WTC11 (cell line): ENCODE data around the gene TMC5. TPM values are rescaled to one million over a fixed set of nuclear protein-coding genes. Genes with fewer than 3 reads are reported as not detected.
"Not testable (repeated sequence)": the region's sequence is repeated elsewhere in the genome, so short reads cannot be mapped to it uniquely, and the experiment has no call there.

Source experiments
- ATAC-seq: fragments of 200-7000 bp; cut with Tn5 transposase; 2 replicates; pipeline ENCODE4 v1.10.0; 2021; ENCODE audit warnings: mild to moderate bottlenecking, moderate library complexity
- CTCF ChIA-PET: fragments of 300-600 bp; sonication (Branson Sonifier 250); formaldehyde crosslinking; loops from one replicate; lab custom pipeline; 2021; ENCODE audit warnings: antibody characterized with exemption; lab: Charles Lee
- POLR2A ChIA-PET: fragments of 350-600 bp; sonication (Branson Sonifier 250); formaldehyde crosslinking; loops from one replicate; lab custom pipeline; 2021; ENCODE audit warnings: antibody characterized with exemption; lab: Charles Lee
- DNase-seq: peaks from one replicate; pipeline ENCODE4 v3.0.0; 2021; ENCODE audit warnings: low spot score
- H3K27ac Mint-ChIP-seq: 2 replicates; pipeline ENCODE4 v1.8.0; 2021; ENCODE audit warnings: mixed read lengths
- H3K27me3 Mint-ChIP-seq: 2 replicates; pipeline ENCODE4 v1.8.0; 2021; ENCODE audit warnings: low read depth, mild to moderate bottlenecking, moderate library complexity, mixed read lengths
- H3K36me3 Mint-ChIP-seq: 2 replicates; pipeline ENCODE4 v1.8.0; 2021; ENCODE audit warnings: mixed read lengths
- H3K4me1 Mint-ChIP-seq: 2 replicates; pipeline ENCODE4 v1.8.0; 2022; ENCODE audit warnings: mixed read lengths
- H3K4me3 Mint-ChIP-seq: 2 replicates; pipeline ENCODE4 v1.8.0; 2021; ENCODE audit warnings: mild to moderate bottlenecking, moderate library complexity, mixed read lengths
- H3K9me3 Mint-ChIP-seq: 2 replicates; pipeline ENCODE4 v1.8.0; 2021; ENCODE audit warnings: mixed read lengths
- ARID4B ChIP-seq: sonication (generic); formaldehyde crosslinking; IDR thresholded peaks from 2 replicates; pipeline ENCODE4 v1.8.0; 2023; ENCODE audit warnings: missing genetic modification reagents, mild to moderate bottlenecking, borderline replicate concordance
- CTCF ChIP-seq: fragments of 200-600 bp; IDR thresholded peaks from 2 replicates; pipeline ENCODE4 v1.8.0; 2022; ENCODE audit warnings: antibody characterized with exemption
- FOXK1 ChIP-seq: sonication (generic); formaldehyde crosslinking; IDR thresholded peaks from 2 replicates; pipeline ENCODE4 v1.8.0; 2022; ENCODE audit warnings: mild to moderate bottlenecking, moderate library complexity, missing genetic modification reagents
- GTF2I ChIP-seq: fragments of 250-450 bp; sonication (Bioruptor Pico); conservative IDR thresholded peaks from 2 replicates; pipeline ENCODE4 v1.4.0; 2021; ENCODE audit warnings: mild to moderate bottlenecking
- HMGA2 ChIP-seq: fragments of 250-450 bp; sonication (Bioruptor Pico); IDR thresholded peaks from 2 replicates; pipeline ENCODE4 v1.4.0; 2021; ENCODE audit warnings: mild to moderate bottlenecking, moderate library complexity
- NFYB ChIP-seq: sonication (generic); formaldehyde crosslinking; conservative IDR thresholded peaks from 2 replicates; pipeline ENCODE4 v1.8.0; 2022; ENCODE audit warnings: low read depth, missing genetic modification reagents
- NR1H2 ChIP-seq: sonication (generic); formaldehyde crosslinking; IDR thresholded peaks from 2 replicates; pipeline ENCODE4 v1.9.0; 2021; ENCODE audit warnings: mild to moderate bottlenecking, moderate library complexity, missing genetic modification reagents
- STAT6 ChIP-seq: sonication (generic); formaldehyde crosslinking; conservative IDR thresholded peaks from 2 replicates; pipeline ENCODE4 v1.8.1; 2023; ENCODE audit warnings: mild to moderate bottlenecking, low read depth, missing genetic modification reagents, moderate library complexity
- USF1 ChIP-seq: sonication (generic); formaldehyde crosslinking; IDR thresholded peaks from 2 replicates; pipeline ENCODE4 v1.8.0; 2022; ENCODE audit warnings: mild to moderate bottlenecking, missing genetic modification reagents
- USF2 ChIP-seq: sonication (generic); formaldehyde crosslinking; IDR thresholded peaks from 2 replicates; pipeline ENCODE4 v1.8.1; 2023; ENCODE audit warnings: mild to moderate bottlenecking, missing genetic modification reagents, moderate library complexity
- ZNF219 ChIP-seq: sonication (generic); formaldehyde crosslinking; IDR thresholded peaks from 2 replicates; pipeline ENCODE4 v1.8.0; 2023; ENCODE audit warnings: missing genetic modification reagents, mild to moderate bottlenecking, borderline replicate concordance
- total RNA-seq: library from RNA; stranded (reverse); gene quantifications from 3 replicates; pipeline ENCODE4 v1.2.3, GENCODE V29; 2021

TMC5 gene
- total RNA-seq, 1 experiment from 2014 or later = 3.1 TPM

GRCh38 chr16:19396555-19397011 is 21.1 kb upstream of the TMC5 start (continued):
- no peak for TF ChIP-seq STAT6 (CRISPR knock-in tag)
- TF ChIP-seq ZNF219 (CRISPR knock-in tag) = no peak

GRCh38 chr16:19397373-19397772 is 20.3 kb upstream of the TMC5 start:
- H3K9me3 Mint-ChIP-seq = peaks cover 19% of the 10 kb centered on the region
- H3K27me3 Mint-ChIP-seq = peaks cover 12% of the 10 kb centered on the region; the same call in 1 of the 2 replicates
- CTCF ChIA-PET = interaction anchor here (1.0 kb wide), 1 partner anchor 19 kb away, joined by 7 read pairs; no protein-coding TSS in a partner anchor
- H3K4me1 Mint-ChIP-seq = peaks cover 23% of the 10 kb centered on the region
- H3K27ac Mint-ChIP-seq, H3K4me3 Mint-ChIP-seq, DNase-seq, ATAC-seq, POLR2A ChIA-PET: not testable (repeated sequence)
- peaks cover 16% of the 10 kb centered on the region for H3K36me3 Mint-ChIP-seq

GRCh38 chr16:19400711-19401110 is 17.0 kb upstream of the TMC5 start:
- peak; percentile 47 for DNase-seq

GRCh38 chr16:19406891-19407491 is 10.7 kb upstream of the TMC5 start:
- H3K27ac Mint-ChIP-seq = peak overlapping the region; percentile 89
- peak; percentile 59 for ATAC-seq
- H3K4me1 Mint-ChIP-seq = peaks cover 50% of the 10 kb centered on the region
- peak; percentile 48 for DNase-seq
- TF ChIP-seq CTCF (no peak), USF2 (peak; percentile 68), GTF2I (CRISPR knock-in tag) (no peak), NFYB (CRISPR knock-in tag) (no peak), USF1 (CRISPR knock-in tag) (peak; percentile 48), ARID4B (CRISPR knock-in tag) (no peak), FOXK1 (CRISPR knock-in tag) (no peak)
- CTCF ChIA-PET = interaction anchor here (0.7 to 1.1 kb wide), 4 partner anchors 14 to 133 kb away, joined by 3 to 4 read pairs (median 3); no protein-coding TSS in a partner anchor
- H3K36me3 Mint-ChIP-seq = peaks cover 15% of the 10 kb centered on the region
- POLR2A ChIA-PET = no interaction called here
- peak overlapping the region; percentile 36 for H3K4me3 Mint-ChIP-seq
- peaks cover 22% of the 10 kb centered on the region for H3K9me3 Mint-ChIP-seq
- H3K27me3 Mint-ChIP-seq = peaks cover 57% of the 10 kb centered on the region

More at GRCh38 chr16:19400711-19401110, 17.0 kb upstream of the TMC5 start:
- H3K36me3 Mint-ChIP-seq = peaks cover 17% of the 10 kb centered on the region
- POLR2A ChIA-PET = no interaction called here
- H3K4me3 Mint-ChIP-seq = no peak overlapping the region
- peaks cover 43% of the 10 kb centered on the region for H3K27me3 Mint-ChIP-seq
- no peak overlapping the region for H3K27ac Mint-ChIP-seq
- TF ChIP-seq NR1H2 (CRISPR knock-in tag) (no peak), CTCF (0 out of 2 replicates have a peak, but pooled peaks have one; percentile 24), HMGA2 (no peak)
- H3K4me1 Mint-ChIP-seq = peaks cover 26% of the 10 kb centered on the region
- peaks cover 21% of the 10 kb centered on the region for H3K9me3 Mint-ChIP-seq
- CTCF ChIA-PET = interaction anchor here (0.6 to 1.6 kb wide), 10 partner anchors 9 to 306 kb away, joined by 3 to 23 read pairs (median 4); partner anchors contain the start of gene VPS35L
- ATAC-seq = peak; percentile 76
